OCI-LY3 (cell line): ENCODE results near the gene LIN54.

Experiments
- H2AFZ ChIP-seq: fragments of 200-600, 300-600 bp; shearing (Covaris generic); 2 replicates; pipeline ENCODE4 v1.6.0; 2014; ENCODE audit warnings: antibody characterized with exemption, low read depth, low read length
- H3K27ac ChIP-seq: fragments of 200-600, 300-600 bp; sonication (generic); 2 replicates; pipeline ENCODE4 v1.5.1; 2014; ENCODE audit warnings: mild to moderate bottlenecking, low read length, moderate library complexity, mixed read lengths
- H3K27me3 ChIP-seq: fragments of 200-600, 300-600 bp; sonication (generic); 2 replicates; pipeline ENCODE4 v1.6.1; 2014; ENCODE audit warnings: low read depth, low read length, mixed read lengths
- H3K36me3 ChIP-seq: fragments of 200-600, 300-600 bp; sonication (generic); replicated peaks from 2 replicates; pipeline ENCODE3; 2014; ENCODE audit warnings: low read depth, low read length, mixed read lengths
- H3K4me1 ChIP-seq: fragments of 300-600, 200-600 bp; sonication (generic); 2 replicates; pipeline ENCODE4 v1.6.1; 2014; ENCODE audit warnings: low read length, mixed read lengths
- H3K4me2 ChIP-seq: fragments of 200-600, 300-600 bp; sonication (generic); 2 replicates; pipeline ENCODE4 v1.6.1; 2014; ENCODE audit warnings: low read length, mixed read lengths
- H3K4me3 ChIP-seq: fragments of 300-600, 200-600 bp; sonication (generic); 2 replicates; pipeline ENCODE4 v1.5.1; 2014; ENCODE audit warnings: antibody characterized with exemption, mild to moderate bottlenecking, low read length, moderate library complexity
- H3K79me2 ChIP-seq: fragments of 300-600, 200-600 bp; shearing (Covaris generic); 2 replicates; pipeline ENCODE4 v1.6.1; 2014; ENCODE audit warnings: mild to moderate bottlenecking, low read length, mixed read lengths
- H3K9ac ChIP-seq: fragments of 300-600, 200-600 bp; shearing (Covaris generic); 2 replicates; pipeline ENCODE4 v1.6.0; 2014; ENCODE audit warnings: mild to moderate bottlenecking, low read length, moderate library complexity
- H3K9me3 ChIP-seq: fragments of 200-600, 300-600 bp; shearing (Covaris generic); 2 replicates; pipeline ENCODE4 v1.6.1; 2014; ENCODE audit warnings: low read length, mixed read lengths; ENCODE audit not compliant: insufficient read depth
- H4K20me1 ChIP-seq: fragments of 200-600, 300-600 bp; sonication (generic); 2 replicates; pipeline ENCODE4 v1.6.1; 2016; ENCODE audit warnings: low read length, mixed read lengths; ENCODE audit not compliant: insufficient read depth
- CTCF ChIP-seq: fragments of 200-600, 300-600 bp; sonication (generic); IDR thresholded peaks from 2 replicates; pipeline ENCODE4 v1.5.1; 2014; ENCODE audit warnings: antibody characterized with exemption, low read length, low read depth
- EZH2phosphoT487 ChIP-seq: fragments of 200-600 bp; shearing (Covaris generic); IDR thresholded peaks from 2 replicates; pipeline ENCODE4 v1.6.1; 2018; ENCODE audit warnings: antibody characterized with exemption, mixed run types, low read depth

Gene LIN54

GRCh38 chr4:82965763-82966162 lies 44.9 kb downstream of the LIN54 start:
- Histone ChIP-seq H3K4me1 (no peaks in the 10 kb centered on the region), H3K79me2 (no peaks in the 10 kb centered on the region), H3K27me3 (no peaks in the 10 kb centered on the region), H3K9me3 (no peaks in the 10 kb centered on the region), H3K4me2 (no peak overlapping the region), H2AFZ (no peak overlapping the region), H4K20me1 (no peaks in the 10 kb centered on the region), H3K4me3 (no peak overlapping the region), H3K36me3 (peaks cover 26% of the 10 kb centered on the region), H3K27ac (no peak overlapping the region), H3K9ac (no peak overlapping the region)
- no peak for TF ChIP-seq CTCF
- no peak for TF ChIP-seq EZH2phosphoT487

- H3K27me3 ChIP-seq = no peaks in the 10 kb centered on the region
- H3K36me3 ChIP-seq = peaks cover 20% of the 10 kb centered on the region
- no peaks in the 10 kb centered on the region for H4K20me1 ChIP-seq
- no peak for TF ChIP-seq CTCF
- TF ChIP-seq EZH2phosphoT487 = no peak
- no peaks in the 10 kb centered on the region for H3K79me2 ChIP-seq
- H3K9ac ChIP-seq = no peak overlapping the region
- H3K9me3 ChIP-seq = no peaks in the 10 kb centered on the region
- no peak overlapping the region for H3K4me3 ChIP-seq
- no peak overlapping the region for H3K4me2 ChIP-seq
- H3K4me1 ChIP-seq = no peaks in the 10 kb centered on the region
- no peak overlapping the region for H2AFZ ChIP-seq
- H3K27ac ChIP-seq = no peak overlapping the region
Observed at GRCh38 chr4:82957045-82957444, 53.6 kb downstream of the LIN54 start.

- Histone ChIP-seq H3K36me3 (peaks cover 14% of the 10 kb centered on the region), H4K20me1 (no peaks in the 10 kb centered on the region), H3K9me3 (no peaks in the 10 kb centered on the region), H3K4me1 (no peaks in the 10 kb centered on the region), H3K27ac (no peak overlapping the region), H3K27me3 (no peaks in the 10 kb centered on the region), H2AFZ (no peak overlapping the region), H3K4me3 (no peak overlapping the region), H3K9ac (no peak overlapping the region), H3K4me2 (no peak overlapping the region), H3K79me2 (no peaks in the 10 kb centered on the region)
- TF ChIP-seq CTCF (no peak), EZH2phosphoT487 (no peak)
Observed at GRCh38 chr4:82954212-82954611, 56.4 kb downstream of the LIN54 start.

- Histone ChIP-seq H3K4me2 (no peak overlapping the region), H3K27me3 (no peaks in the 10 kb centered on the region), H3K9ac (no peak overlapping the region), H4K20me1 (no peaks in the 10 kb centered on the region), H3K9me3 (no peaks in the 10 kb centered on the region), H3K79me2 (0 out of 2 replicates have a peak, but pooled peaks cover under 1% of the 10 kb centered on the region), H3K27ac (no peak overlapping the region), H3K36me3 (peaks cover 11% of the 10 kb centered on the region), H2AFZ (no peak overlapping the region), H3K4me1 (no peaks in the 10 kb centered on the region), H3K4me3 (no peak overlapping the region)
- TF ChIP-seq CTCF = no peak
- no peak for TF ChIP-seq EZH2phosphoT487
Observed at GRCh38 chr4:82951196-82951595, 59.4 kb downstream of the LIN54 start.
